HepG2 (cell line): ENCODE results near the gene ABHD4. TPM values are rescaled to one million over a fixed set of nuclear protein-coding genes. Genes with fewer than 3 reads are reported as not detected.

Experiments used
- ATAC-seq: fragments of 200-7000 bp; cut with Tn5 transposase; 3 replicates; pipeline ENCODE4 v1.9.1; 2020; ENCODE audit warnings: mild to moderate bottlenecking, moderate library complexity
- BruUV-seq: library from RNA; stranded (reverse); fragments of 400-500 nt; replicated peaks from 2 replicates; lab custom pipeline; 2021; lab: Mats Ljungman, UMichigan
- CTCF ChIA-PET: fragments of 300-600 bp; formaldehyde crosslinking; extraction: SDS; loops from one replicate; lab custom pipeline; 2021; ENCODE audit warnings: low total read pairs, inconsistent platforms, low intra/inter-chr PET ratio; lab: Yijun Ruan, JAX
- POLR2A ChIA-PET: fragments of 350-600 bp; sonication (Branson Sonifier 250); formaldehyde crosslinking; loops from one replicate; lab custom pipeline; 2020; ENCODE audit warnings: antibody characterized with exemption, inconsistent platforms; lab: Yijun Ruan, JAX
- DNase-seq: peaks from one replicate; pipeline ENCODE4 v3.0.0-alpha.2; 2015; ENCODE audit warnings: low spot score
- FAIRE-seq: peaks from 3 replicates; lab custom pipeline; 2011; peaks lifted over from hg19 to GRCh38; lab: Jason Lieb, UNC
- H2AFZ ChIP-seq: one replicate; pipeline ENCODE4 v1.6.1; 2011; ENCODE audit warnings: low read length, inconsistent platforms
- H3K27ac ChIP-seq: fragments of 300-600 bp; 3 replicates; pipeline ENCODE4 v1.8.0; 2011; ENCODE audit warnings: mixed run types, mild to moderate bottlenecking, mixed read lengths, low read length, inconsistent platforms; ENCODE audit not compliant: insufficient read depth; ENCODE audit errors: extremely low read length
- H3K27me3 ChIP-seq, 2 experiments: fragments of 200-600 bp in 1 of 2; 2 replicates in 1 of 2; 3 replicates in 1 of 2; pipeline versions ENCODE4 v1.6.0 to v1.8.0; 2011; ENCODE audit warnings: low read length in 2 of 2, mild to moderate bottlenecking in 2 of 2, moderate library complexity in 2 of 2, inconsistent platforms in 1 of 2; ENCODE audit not compliant: insufficient read depth in 2 of 2, control insufficient read depth in 1 of 2
- H3K36me3 ChIP-seq, 2 experiments: fragments of 200-600 bp in 1 of 2; replicated peaks in 1 of 2; 2 replicates in 1 of 2; 3 replicates in 1 of 2; pipeline versions ENCODE4 v1.5.1 to v1.8.0; 2011; ENCODE audit warnings: low read length in 2 of 2, inconsistent platforms in 1 of 2; ENCODE audit not compliant: insufficient read depth in 2 of 2, control insufficient read depth in 1 of 2
- H3K4me1 ChIP-seq: 2 replicates; pipeline ENCODE4 v1.5.1; 2012; ENCODE audit warnings: low read length, inconsistent platforms; ENCODE audit not compliant: insufficient read depth
- H3K4me2 ChIP-seq: 2 replicates; pipeline ENCODE4 v1.6.0; 2011; ENCODE audit warnings: low read depth, low read length, inconsistent platforms
- H3K4me3 ChIP-seq, 3 experiments: fragments of 200-600 bp in 1 of 3; sonication (generic), shearing (Covaris generic) in 1 of 3; replicated peaks in 1 of 3; 2 replicates each; pipeline ENCODE4 v1.5.1; 2011 to 2016; ENCODE audit warnings: low read length in 3 of 3, inconsistent platforms in 2 of 3, low read depth in 2 of 3, mild to moderate bottlenecking in 2 of 3, control low read depth in 1 of 3, mixed read lengths in 1 of 3; ENCODE audit not compliant: insufficient read depth in 1 of 3
- H3K79me2 ChIP-seq: one replicate; pipeline ENCODE4 v1.6.1; 2011; ENCODE audit warnings: low read length, inconsistent platforms; ENCODE audit not compliant: insufficient read depth
- H3K9ac ChIP-seq: 2 replicates; pipeline ENCODE4 v1.6.0; 2011; ENCODE audit warnings: mild to moderate bottlenecking, low read depth, low read length, inconsistent platforms; ENCODE audit not compliant: insufficient read depth
- H3K9me3 ChIP-seq: 2 replicates; pipeline ENCODE4 v1.5.1; 2012; ENCODE audit warnings: mild to moderate bottlenecking, low read length
- H4K20me1 ChIP-seq: 2 replicates; pipeline ENCODE4 v1.6.0; 2011; ENCODE audit warnings: inconsistent platforms, mild to moderate bottlenecking, low read length, moderate library complexity; ENCODE audit not compliant: insufficient read depth
- NRL ChIP-seq: sonication (generic); formaldehyde crosslinking; IDR thresholded peaks from 2 replicates; pipeline ENCODE4 v1.5.0; 2020; ENCODE audit warnings: missing genetic modification reagents, mild to moderate bottlenecking, moderate library complexity, borderline replicate concordance
- RBFOX2 ChIP-seq: fragments of 200-400 bp; formaldehyde crosslinking; IDR thresholded peaks from 2 replicates; pipeline ENCODE4 v1.6.1; 2017; ENCODE audit warnings: low read depth, mild to moderate bottlenecking, low read length
- SALL2 ChIP-seq: sonication (generic); formaldehyde crosslinking; IDR thresholded peaks from 2 replicates; pipeline ENCODE4 v1.8.1; 2023; ENCODE audit warnings: mild to moderate bottlenecking, missing genetic modification reagents, inconsistent platforms
- ZNF670 ChIP-seq: sonication (generic); formaldehyde crosslinking; IDR thresholded peaks from 2 replicates; pipeline ENCODE4 v1.8.0; 2022; ENCODE audit warnings: mild to moderate bottlenecking, missing genetic modification reagents, borderline replicate concordance
- WGBS: methylation state at CpG from one replicate; pipeline ENCODE4 v1.1.6; 2017; ENCODE audit warnings: low lambda C conversion rate; 5-methylcytosine and 5-hydroxymethylcytosine counted together
- in situ Hi-C: cut with HindIII; loops from 2 replicates; pipeline ENCODE4 v1.10.0; 2017; ENCODE audit warnings: low pct_unique_long_range_greater_than_20kb; ENCODE audit not compliant: extremely low pct_ligation_motif_present
- intact Hi-C: fragments of 100-400 bp; cut with micrococcal nuclease; formaldehyde crosslinking; loops from one replicate; pipeline ENCODE4 v1.10.0; 2022; ENCODE audit not compliant: unreplicated experiment
- polyA plus RNA-seq, 8 experiments: library from polyadenylated mRNA; depleted of rRNA in 3 of 8; stranded (reverse) in 7 of 8; unstranded in 1 of 8; fragments of >200 nt; fragmentation: Illumina TruSeq in 4 of 8; extraction: Trizol in 4 of 8; gene quantifications; 2 replicates each; pipeline versions ENCODE4 v1.2.1 to v1.2.3, GENCODE V29; 2011 to 2016; ENCODE audit warnings: low read depth in 4 of 8, missing spikeins in 1 of 8, mixed read lengths in 1 of 8; ENCODE audit not compliant: insufficient read depth in 1 of 8
- total RNA-seq, 5 experiments: library from RNA; depleted of rRNA; stranded (reverse); fragments of >200 nt; fragmentation: Illumina TruSeq; extraction: Trizol; gene quantifications; 2 replicates each; pipeline ENCODE4 v1.2.3, GENCODE V29; 2016; ENCODE audit warnings: low read depth in 1 of 5
- TF ChIP-seq, protein P1 (sequence below): sonication (generic); formaldehyde crosslinking; IDR thresholded peaks from 2 replicates; pipeline ENCODE4 v1.5.0; 2020; ENCODE audit warnings: missing genetic modification reagents, mild to moderate bottlenecking, borderline replicate concordance

The ABHD4 gene
- total and polyA plus RNA-seq, 2 of the 13 experiments (the other 11 are each of a cell fraction or from before 2014, with no cell fraction given): 16.1 to 47.5 TPM

DNA sequence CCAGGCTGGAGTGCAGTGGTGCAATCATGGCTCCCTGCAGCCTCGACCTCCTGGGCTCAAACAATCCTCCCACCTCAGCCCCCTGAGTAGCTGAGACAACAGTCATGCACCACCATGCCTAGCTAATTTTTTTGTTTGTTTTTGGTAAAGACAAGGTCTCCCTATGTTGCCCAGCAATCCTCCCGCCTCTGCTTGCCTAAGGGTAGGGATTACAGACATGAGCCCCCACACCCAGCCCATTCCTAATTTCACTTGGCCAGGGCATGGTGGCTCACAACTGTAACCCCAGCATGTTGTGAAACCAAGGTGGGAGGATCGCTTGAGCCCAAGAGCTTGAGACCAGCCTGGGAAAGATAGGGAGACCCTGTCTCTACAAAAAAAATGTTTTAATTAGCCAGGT, 18.2 kb upstream of the ABHD4 start (continued):
- TF ChIP-seq, protein P1, sequence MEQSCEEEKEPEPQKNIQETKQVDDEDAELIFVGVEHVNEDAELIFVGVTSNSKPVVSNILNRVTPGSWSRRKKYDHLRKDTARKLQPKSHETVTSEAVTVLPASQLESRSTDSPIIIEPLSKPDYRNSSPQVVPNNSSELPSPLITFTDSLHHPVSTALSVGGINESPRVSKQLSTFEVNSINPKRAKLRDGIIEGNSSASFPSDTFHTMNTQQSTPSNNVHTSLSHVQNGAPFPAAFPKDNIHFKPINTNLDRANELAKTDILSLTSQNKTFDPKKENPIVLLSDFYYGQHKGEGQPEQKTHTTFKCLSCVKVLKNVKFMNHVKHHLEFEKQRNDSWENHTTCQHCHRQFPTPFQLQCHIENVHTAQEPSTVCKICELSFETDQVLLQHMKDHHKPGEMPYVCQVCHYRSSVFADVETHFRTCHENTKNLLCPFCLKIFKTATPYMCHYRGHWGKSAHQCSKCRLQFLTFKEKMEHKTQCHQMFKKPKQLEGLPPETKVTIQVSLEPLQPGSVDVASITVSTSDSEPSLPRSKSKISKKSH (CRISPR knock-in tag): peak; percentile 52; the same call in 1 of the 2 replicates
- 0 out of 2 replicates have a peak, but pooled peaks have one; percentile 63 for TF ChIP-seq NRL (CRISPR knock-in tag)

GRCh38 chr14:22580625-22581024, 17.5 kb upstream of the ABHD4 start:
- Histone ChIP-seq H3K79me2 (peaks cover 66% of the 10 kb centered on the region), H3K36me3 (peaks cover 6 to 11% of the 10 kb centered on the region in 2 experiments), H3K27me3 (no peaks in the 10 kb centered on the region), H3K4me3 (no peak overlapping the region), H3K9me3 (no peaks in the 10 kb centered on the region), H3K4me2 (no peak overlapping the region), H3K4me1 (peaks cover 25% of the 10 kb centered on the region), H2AFZ (no peak overlapping the region), H3K27ac (no peak overlapping the region), H3K9ac (no peak overlapping the region), H4K20me1 (peaks cover 3% of the 10 kb centered on the region)
- POLR2A ChIA-PET: interaction anchor here (0.7 to 3.5 kb wide), 2 partner anchors 9 to 17 kb away, joined by 3 to 18 read pairs; partner anchors contain the start of gene ABHD4
- FAIRE-seq (no peak), ATAC-seq (no peak), DNase-seq (no peak)
- peak; percentile 36; the same call in 1 of the 2 replicates for TF ChIP-seq RBFOX2
- no peak for TF ChIP-seq SALL2
- TF ChIP-seq ZNF670 (CRISPR knock-in tag): no peak
- in situ Hi-C loops (loop anchor here (25.0 kb wide), 1 partner anchor 1532 kb away; the partner anchor contains the start of genes DCAF11 and NRL), intact Hi-C loops (loop anchor here (10.0 kb wide), 1 partner anchor 1864 kb away; the partner anchor contains the start of gene SDR39U1)
- 96% methylated on average over 2 of the region's 2 CpGs for WGBS
- CTCF ChIA-PET: no interaction called here
- no TSS peak for BruUV-seq
